Endothelial cell of hepatic sinusoid (primary cell): ENCODE measurements around the gene ZG16.
"Not testable (repeated sequence)": the region's sequence is repeated elsewhere in the genome, so short reads cannot be mapped to it uniquely, and the experiment has no call there.

Experiments
- in situ Hi-C: cut with HindIII; loops from 2 replicates; pipeline ENCODE4 v1.10.0; 2017; ENCODE audit warnings: low sequenced_read_pairs

ZG16 gene

GRCh38 chr16:29747947-29748759, 29.9 kb upstream of the ZG16 start:
- in situ Hi-C loops = no loop called here

DNA sequence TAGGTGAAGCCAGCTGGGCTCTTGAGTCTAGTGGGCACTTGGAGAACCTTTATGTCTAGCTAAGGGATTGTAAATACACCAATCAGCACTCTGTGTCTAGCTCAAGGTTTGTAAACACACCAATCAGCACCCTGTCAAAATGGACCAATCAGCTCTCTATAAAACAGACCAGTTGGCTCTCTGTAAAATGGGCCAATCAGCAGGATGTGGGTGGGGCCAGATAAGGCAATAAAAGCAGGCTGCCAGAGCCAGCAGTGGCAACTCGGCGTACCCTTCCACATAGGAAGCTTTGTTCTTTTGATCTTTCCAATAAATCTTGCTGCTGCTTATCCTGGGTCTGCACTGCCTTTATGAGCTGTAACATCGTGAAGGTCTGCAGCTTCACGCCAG, 29.3 kb upstream of the ZG16 start:
- in situ Hi-C loops = not testable (repeated sequence)

GRCh38 chr16:29753516-29753915, 24.5 kb upstream of the ZG16 start:
- in situ Hi-C loops = no loop called here

DNA sequence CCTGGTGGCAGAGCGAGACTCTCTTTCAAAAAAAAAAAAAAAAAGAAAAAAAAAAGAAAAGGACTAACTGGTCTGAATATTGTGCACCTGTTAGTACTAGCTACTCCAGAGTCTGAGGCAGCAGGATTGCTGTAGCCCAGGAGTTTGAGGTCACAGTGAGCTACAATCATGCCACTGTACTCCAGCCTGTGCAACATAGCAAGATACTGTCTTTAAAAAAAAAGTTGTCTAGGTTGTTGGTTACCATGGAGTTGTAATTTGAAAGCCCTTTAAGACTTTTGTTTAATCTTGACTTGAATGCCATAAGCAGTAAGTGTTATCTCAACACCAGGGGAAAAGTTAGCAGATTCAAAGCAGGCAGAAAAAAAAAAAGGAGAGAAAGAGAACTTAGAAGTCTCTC, 21.4 kb upstream of the ZG16 start:
- in situ Hi-C loops = no loop called here

GRCh38 chr16:29757086-29757485, 21.0 kb upstream of the ZG16 start:
- in situ Hi-C loops = not testable (repeated sequence)

- in situ Hi-C loops = no loop called here
Observed at GRCh38 chr16:29757950-29758466, 20.0 kb upstream of the ZG16 start.

DNA sequence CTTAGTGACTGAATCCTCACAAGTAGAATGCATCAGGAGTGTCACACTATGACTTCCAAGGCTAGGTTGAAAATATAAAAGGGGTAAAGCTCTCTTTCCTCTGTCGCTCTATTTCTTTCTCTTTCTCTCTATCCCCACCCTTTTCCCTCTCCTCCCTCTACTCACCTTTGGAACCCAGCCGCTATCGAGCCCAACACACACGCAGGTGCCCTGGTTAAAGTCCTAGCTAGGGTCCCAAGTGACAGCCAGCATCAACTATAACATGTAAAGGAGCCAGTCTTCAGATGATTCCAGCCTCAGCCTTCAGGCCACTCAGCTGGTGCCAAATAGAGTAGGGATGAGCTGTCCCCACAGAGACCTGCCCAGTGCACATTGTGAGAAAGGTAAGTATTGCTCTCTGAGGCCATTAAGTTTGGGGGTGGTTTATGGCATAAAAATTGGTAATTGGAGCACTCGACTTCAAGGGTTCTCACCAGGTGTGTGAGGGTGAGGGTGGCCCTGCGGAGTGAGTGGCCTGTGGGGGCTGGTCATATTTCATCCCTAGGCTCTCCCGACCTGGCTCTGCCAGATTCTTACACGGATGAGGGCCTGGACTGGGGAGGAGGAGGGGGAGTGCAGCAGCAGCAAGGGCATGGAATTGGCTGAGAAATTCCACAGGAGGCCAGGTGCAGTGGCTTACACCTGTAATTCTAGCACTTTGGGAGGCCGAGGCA, 17.3 kb upstream of the ZG16 start:
- in situ Hi-C loops = no loop called here

DNA sequence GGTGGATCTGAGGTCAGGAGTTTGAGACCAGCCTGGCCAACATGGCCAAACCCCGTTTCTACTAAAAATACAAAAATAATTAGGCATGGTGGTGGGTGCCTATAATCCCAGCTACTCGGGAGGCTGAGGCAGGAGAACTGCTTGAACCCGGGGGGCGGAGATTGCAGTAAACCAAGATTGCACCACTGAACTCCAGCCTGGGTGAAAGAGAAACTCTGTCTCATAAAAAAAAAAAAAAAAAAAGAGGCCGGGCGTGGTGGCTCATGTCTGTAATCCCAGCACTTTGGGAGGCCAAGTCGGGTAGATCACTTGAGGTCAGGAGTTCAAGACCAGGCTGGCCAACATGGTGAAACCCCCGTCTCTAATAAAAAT, 16.8 kb upstream of the ZG16 start:
- in situ Hi-C loops = not testable (repeated sequence)

DNA sequence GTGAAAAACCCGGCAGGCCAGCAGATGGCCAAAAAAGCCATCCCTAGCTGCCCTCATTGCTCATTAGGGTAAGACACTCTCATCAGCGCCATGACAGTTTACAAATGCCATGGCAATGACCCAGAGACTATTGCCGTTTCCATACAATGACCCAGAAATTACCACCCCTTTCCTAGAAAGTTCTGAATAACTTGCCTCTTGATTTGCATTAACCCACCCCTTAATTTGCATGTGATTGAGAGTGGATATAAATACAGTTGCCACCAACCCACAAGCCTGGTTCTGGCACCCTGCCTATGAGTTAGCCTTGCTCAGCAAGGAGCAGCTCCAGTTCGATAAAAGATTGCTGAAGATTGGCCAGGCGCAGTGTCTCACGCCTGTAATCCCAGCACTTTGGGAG, 16.2 kb upstream of the ZG16 start:
- in situ Hi-C loops = no loop called here

GRCh38 chr16:29763326-29763725, 14.7 kb upstream of the ZG16 start:
- in situ Hi-C loops = no loop called here

GRCh38 chr16:29765167-29766032, 12.7 kb upstream of the ZG16 start:
- in situ Hi-C loops = no loop called here

- in situ Hi-C loops = no loop called here
Observed at GRCh38 chr16:29766571-29766970, 11.5 kb upstream of the ZG16 start.

DNA sequence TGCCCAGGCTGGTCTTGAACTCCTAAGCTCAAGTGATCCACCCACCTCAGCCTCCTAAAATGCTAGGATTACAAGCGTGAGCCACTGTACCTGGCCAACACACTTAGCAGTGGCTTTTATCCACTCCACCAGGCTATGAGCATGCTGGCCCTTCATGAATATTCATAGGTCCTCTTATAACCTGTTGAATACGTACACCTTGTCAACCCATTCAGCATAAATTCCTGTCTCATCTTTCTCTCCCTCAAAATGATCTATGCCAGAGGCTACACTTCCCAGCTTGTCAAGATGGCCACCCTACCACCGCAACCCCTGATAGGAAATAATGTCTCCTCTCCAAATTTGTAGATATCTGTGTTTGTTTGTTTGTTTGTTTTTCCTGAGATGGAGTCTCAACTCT, 11.0 kb upstream of the ZG16 start:
- in situ Hi-C loops = no loop called here

GRCh38 chr16:29769507-29769906, 8.5 kb upstream of the ZG16 start:
- in situ Hi-C loops = no loop called here

DNA sequence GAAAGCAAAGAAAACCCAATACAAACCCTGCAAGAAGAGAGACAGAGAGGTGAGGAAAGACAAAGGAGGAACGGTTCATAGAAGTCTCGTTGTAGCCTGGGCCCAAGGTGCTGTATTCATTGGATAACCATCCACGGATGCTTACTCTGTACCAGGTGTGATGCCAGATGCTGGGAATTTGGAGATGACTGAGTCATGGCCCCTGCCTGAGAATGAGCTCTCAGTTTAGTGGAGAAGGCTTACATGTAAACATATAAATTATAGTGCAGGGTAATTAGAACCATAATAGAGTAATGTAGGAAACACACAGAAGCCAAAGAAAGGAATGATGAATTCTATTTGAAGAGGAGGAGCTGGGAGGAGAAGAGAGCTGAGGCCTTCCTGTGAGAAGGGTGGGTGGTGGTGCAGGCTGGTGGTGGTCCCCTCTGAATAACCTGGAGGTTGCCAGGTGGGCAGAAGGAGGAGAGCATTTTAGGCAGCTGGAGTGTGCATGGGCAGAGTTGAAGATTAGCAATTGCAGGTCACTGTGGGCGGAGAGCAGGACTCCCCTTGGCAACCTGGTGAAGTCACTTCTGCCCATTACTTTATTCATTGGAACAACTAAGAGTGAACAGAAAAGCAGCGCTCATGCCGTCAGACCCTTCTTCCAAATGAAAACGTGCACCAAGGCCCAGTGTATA, 7.7 kb upstream of the ZG16 start:
- in situ Hi-C loops = no loop called here

DNA sequence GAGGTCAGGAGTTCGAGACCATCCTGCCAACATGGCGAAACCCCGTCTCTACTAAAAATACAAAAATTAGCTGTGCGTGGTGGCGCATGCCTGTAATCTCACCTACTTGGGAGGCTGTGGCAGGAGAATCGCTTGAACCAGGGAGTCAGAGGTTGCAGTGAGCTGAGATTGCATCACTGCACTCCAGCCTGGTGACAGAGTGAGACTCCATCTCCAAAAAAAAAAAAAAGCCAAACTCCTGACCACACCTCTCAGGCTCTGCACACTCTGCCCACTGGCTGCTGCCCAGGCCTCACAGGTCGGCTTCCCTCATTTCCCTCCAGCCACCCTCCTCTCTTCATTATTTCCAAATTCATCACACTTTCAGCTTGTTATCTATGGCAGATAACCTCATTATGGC, 5.7 kb upstream of the ZG16 start:
- in situ Hi-C loops = not testable (repeated sequence)

DNA sequence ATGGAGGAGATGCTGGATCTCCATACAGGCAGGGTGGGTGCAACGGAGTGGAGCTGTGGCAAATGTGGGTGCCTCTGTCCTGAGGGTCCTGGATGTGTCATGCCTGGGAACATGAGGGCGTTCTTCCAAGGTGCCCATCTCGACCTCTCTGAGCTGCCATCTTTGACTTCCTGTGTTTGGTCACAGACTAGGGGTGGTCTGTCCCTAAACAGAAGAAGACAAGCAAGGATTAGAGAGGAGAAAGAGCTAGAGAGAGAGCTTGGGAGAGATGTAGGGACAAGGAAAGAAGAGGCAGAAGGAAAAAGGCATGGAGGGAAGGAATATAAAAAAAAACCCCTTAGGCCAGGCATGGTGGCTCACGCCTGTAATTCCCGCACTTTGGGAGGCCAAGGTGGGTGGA, 3.3 kb upstream of the ZG16 start:
- in situ Hi-C loops = no loop called here

DNA sequence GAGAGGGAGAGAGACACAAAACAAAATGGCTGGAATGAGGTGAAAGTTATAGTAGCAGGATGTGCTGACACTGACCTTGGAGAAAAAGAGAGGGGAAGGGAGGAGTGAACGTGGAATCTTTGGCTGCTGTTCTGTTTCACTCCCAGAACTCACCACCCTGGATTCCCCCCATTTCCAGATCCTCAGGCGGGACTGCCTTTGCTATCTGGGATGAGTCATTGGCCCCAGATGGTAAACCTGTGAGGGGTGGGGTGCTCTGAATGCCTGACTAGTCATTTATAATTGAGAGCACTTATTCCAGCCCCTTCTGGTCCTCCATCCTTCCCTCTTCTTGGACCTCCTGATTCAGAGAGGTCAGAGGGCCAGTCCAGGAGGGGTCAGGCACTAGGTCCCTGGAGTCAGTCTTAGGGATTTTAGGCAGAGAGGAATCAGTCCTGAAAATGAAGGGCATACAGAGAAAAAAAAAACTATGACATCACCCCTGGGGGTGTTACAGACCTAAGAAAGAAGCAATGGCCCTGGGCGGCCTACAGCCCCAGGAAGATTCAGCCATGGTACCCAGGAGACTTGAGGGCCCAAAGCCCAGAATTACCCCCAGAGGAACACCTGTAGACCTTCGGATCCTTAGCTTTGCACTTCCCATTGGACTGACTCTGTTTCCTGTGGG, 2.2 kb upstream of the ZG16 start:
- in situ Hi-C loops = no loop called here

DNA sequence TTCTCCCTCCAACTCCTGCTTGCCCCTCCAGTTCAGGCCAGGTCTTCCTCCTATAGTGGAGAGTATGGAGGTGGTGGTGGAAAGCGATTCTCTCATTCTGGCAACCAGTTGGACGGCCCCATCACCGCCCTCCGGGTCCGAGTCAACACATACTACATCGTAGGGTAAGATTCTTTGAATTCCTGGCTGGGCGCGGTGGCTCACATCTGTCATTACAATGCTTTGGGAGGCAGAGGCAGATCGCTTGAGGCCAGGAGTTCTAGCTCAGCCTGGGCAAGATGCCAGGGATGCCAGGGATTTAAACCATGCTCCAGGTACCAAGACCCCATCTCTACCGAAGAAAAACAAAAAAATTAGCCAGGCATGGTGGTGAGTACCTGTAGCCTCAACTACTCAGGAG, 1.4 kb downstream of the ZG16 start:
- in situ Hi-C loops = no loop called here
